ENCODE results near the gene ANKMY2. TPM values are rescaled to one million over a fixed set of nuclear protein-coding genes. Genes with fewer than 3 reads are reported as not detected.

Gene ANKMY2
- polyA plus RNA-seq, 1 donor from 2014 or later, result 94.7 TPM

DNA sequence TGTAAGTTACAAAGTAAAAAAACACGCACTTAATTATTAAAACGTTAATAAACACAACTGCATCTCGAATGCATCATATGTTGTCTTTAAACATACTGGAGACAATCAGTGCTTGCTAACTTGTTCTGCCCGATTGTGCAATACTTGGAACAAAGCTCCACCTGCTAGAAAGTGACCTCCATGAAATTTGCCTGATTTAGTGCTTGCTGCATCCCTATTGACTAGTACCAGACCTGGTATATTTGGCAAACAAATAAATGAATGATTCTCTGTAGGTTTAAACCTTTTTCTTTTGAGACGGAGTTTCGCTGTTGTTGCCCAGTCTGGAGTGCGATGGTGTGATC lies 6.7 kb upstream of the ANKMY2 start:
- H3K4me3 ChIP-seq (ENCODE audit: low read length), result no peak overlapping the region
- TF ChIP-seq MXI1 (conservative IDR thresholded peaks at IDR 0.05; ENCODE audit: poor library complexity, severe bottlenecking) (no peak), TAF1 (IDR thresholded peaks at IDR 0.05; ENCODE audit: low read depth) (no peak), EZH2 (IDR thresholded peaks at IDR 0.05; ENCODE audit: borderline replicate concordance, insufficient read depth, low read length, poor library complexity, severe bottlenecking) (no peak), EP300 (conservative IDR thresholded peaks at IDR 0.05; ENCODE audit: poor library complexity, severe bottlenecking) (no peak), RAD21 (conservative IDR thresholded peaks at IDR 0.05) (no peak), SMC3 (conservative IDR thresholded peaks at IDR 0.05; ENCODE audit: poor library complexity) (no peak), POLR2AphosphoS5 (IDR thresholded peaks at IDR 0.05) (no peak)
- TF ChIP-seq, protein P1, sequence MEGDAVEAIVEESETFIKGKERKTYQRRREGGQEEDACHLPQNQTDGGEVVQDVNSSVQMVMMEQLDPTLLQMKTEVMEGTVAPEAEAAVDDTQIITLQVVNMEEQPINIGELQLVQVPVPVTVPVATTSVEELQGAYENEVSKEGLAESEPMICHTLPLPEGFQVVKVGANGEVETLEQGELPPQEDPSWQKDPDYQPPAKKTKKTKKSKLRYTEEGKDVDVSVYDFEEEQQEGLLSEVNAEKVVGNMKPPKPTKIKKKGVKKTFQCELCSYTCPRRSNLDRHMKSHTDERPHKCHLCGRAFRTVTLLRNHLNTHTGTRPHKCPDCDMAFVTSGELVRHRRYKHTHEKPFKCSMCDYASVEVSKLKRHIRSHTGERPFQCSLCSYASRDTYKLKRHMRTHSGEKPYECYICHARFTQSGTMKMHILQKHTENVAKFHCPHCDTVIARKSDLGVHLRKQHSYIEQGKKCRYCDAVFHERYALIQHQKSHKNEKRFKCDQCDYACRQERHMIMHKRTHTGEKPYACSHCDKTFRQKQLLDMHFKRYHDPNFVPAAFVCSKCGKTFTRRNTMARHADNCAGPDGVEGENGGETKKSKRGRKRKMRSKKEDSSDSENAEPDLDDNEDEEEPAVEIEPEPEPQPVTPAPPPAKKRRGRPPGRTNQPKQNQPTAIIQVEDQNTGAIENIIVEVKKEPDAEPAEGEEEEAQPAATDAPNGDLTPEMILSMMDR (IDR thresholded peaks at IDR 0.05; ENCODE audit: poor library complexity, severe bottlenecking), result no peak
- TF ChIP-seq, protein P2, sequence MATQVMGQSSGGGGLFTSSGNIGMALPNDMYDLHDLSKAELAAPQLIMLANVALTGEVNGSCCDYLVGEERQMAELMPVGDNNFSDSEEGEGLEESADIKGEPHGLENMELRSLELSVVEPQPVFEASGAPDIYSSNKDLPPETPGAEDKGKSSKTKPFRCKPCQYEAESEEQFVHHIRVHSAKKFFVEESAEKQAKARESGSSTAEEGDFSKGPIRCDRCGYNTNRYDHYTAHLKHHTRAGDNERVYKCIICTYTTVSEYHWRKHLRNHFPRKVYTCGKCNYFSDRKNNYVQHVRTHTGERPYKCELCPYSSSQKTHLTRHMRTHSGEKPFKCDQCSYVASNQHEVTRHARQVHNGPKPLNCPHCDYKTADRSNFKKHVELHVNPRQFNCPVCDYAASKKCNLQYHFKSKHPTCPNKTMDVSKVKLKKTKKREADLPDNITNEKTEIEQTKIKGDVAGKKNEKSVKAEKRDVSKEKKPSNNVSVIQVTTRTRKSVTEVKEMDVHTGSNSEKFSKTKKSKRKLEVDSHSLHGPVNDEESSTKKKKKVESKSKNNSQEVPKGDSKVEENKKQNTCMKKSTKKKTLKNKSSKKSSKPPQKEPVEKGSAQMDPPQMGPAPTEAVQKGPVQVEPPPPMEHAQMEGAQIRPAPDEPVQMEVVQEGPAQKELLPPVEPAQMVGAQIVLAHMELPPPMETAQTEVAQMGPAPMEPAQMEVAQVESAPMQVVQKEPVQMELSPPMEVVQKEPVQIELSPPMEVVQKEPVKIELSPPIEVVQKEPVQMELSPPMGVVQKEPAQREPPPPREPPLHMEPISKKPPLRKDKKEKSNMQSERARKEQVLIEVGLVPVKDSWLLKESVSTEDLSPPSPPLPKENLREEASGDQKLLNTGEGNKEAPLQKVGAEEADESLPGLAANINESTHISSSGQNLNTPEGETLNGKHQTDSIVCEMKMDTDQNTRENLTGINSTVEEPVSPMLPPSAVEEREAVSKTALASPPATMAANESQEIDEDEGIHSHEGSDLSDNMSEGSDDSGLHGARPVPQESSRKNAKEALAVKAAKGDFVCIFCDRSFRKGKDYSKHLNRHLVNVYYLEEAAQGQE (IDR thresholded peaks at IDR 0.05; ENCODE audit: borderline replicate concordance), result no peak
- H3K9me2 ChIP-seq (ENCODE audit: insufficient read depth, low read length), result no peaks in the 10 kb centered on the region
- no peaks in the 10 kb centered on the region for H3K9me3 ChIP-seq (ENCODE audit: low read length)
- no peaks in the 10 kb centered on the region for H3K27me3 ChIP-seq (ENCODE audit: insufficient read depth, low read depth, low read length)
- H2AFZ ChIP-seq (ENCODE audit: low read depth, low read length), result no peak overlapping the region
- no peak overlapping the region for H3K9ac ChIP-seq (ENCODE audit: low read length)
- H4K20me1 ChIP-seq (ENCODE audit: insufficient read depth), result peaks cover 7% of the 10 kb centered on the region
- no peak overlapping the region for H3K27ac ChIP-seq (ENCODE audit: low read length)
- no peak overlapping the region for H3K4me2 ChIP-seq (ENCODE audit: low read length)
- no peaks in the 10 kb centered on the region for H3K36me3 ChIP-seq (ENCODE audit: insufficient read depth, low read length)
- peaks cover 82% of the 10 kb centered on the region for H3K79me2 ChIP-seq (replicated peaks; ENCODE audit: insufficient read depth, low read length)
- no peaks in the 10 kb centered on the region for H3F3A ChIP-seq (ENCODE audit: insufficient read depth, low read length, poor library complexity, severe bottlenecking)

DNA sequence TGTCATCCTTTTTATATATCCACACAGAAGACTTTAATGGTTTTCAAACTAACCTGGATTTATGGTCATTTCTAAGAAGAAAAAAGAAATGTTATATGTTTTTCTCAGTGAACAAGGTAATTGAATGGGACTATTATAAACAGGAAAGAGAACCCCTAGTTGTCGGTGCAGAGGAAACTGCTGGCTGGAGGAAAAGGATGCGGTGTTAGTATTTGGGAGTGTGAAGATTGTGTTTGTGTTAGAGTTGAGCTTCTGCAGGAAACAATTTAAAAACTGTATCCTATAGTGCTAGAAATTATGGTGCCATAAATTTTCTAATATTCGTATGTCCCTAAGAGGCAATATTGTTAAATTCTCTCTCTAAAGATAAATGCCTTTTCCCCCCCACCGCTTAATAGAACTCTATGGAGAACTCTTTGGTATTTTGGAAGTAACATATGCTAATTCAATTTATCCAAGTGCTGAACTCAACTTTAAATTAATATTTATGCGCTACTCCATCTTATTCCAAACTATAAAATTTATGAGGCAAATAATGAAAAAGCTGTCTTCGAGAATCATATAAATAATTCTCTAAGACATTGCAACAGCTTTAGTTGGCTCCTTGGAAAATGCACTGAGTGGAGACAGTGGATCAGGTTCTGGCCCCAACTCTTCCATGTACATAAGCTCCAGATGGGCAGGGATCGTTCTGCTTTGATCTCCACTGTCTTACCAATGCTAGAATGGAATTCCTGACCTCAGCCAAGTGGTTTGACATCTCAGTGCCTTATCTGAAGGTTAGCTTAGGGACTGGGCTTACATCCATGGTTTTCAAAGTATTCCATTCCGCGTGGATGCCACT lies 6.1 kb upstream of the ANKMY2 start:
- H3K27me3 ChIP-seq (ENCODE audit: insufficient read depth, low read depth, low read length), result no peaks in the 10 kb centered on the region
- no peak overlapping the region for H3K4me2 ChIP-seq (ENCODE audit: low read length)
- TF ChIP-seq, protein P1 (IDR thresholded peaks at IDR 0.05; ENCODE audit: poor library complexity, severe bottlenecking), result no peak
- TF ChIP-seq MXI1 (conservative IDR thresholded peaks at IDR 0.05; ENCODE audit: poor library complexity, severe bottlenecking), result no peak
- TF ChIP-seq EZH2 (IDR thresholded peaks at IDR 0.05; ENCODE audit: borderline replicate concordance, insufficient read depth, low read length, poor library complexity, severe bottlenecking), result no peak
- no peak for TF ChIP-seq TAF1 (IDR thresholded peaks at IDR 0.05; ENCODE audit: low read depth)
- TF ChIP-seq, protein P2 (IDR thresholded peaks at IDR 0.05; ENCODE audit: borderline replicate concordance), result no peak
- H3K4me3 ChIP-seq (ENCODE audit: low read length), result no peak overlapping the region
- H2AFZ ChIP-seq (ENCODE audit: low read depth, low read length), result no peak overlapping the region
- no peaks in the 10 kb centered on the region for H3K9me2 ChIP-seq (ENCODE audit: insufficient read depth, low read length)
- no peaks in the 10 kb centered on the region for H3F3A ChIP-seq (ENCODE audit: insufficient read depth, low read length, poor library complexity, severe bottlenecking)
- no peaks in the 10 kb centered on the region for H3K9me3 ChIP-seq (ENCODE audit: low read length)
- H3K36me3 ChIP-seq (ENCODE audit: insufficient read depth, low read length), result no peaks in the 10 kb centered on the region
- H3K9ac ChIP-seq (ENCODE audit: low read length), result no peak overlapping the region
- no peak overlapping the region for H3K27ac ChIP-seq (ENCODE audit: low read length)
- peaks cover 83% of the 10 kb centered on the region for H3K79me2 ChIP-seq (replicated peaks; ENCODE audit: insufficient read depth, low read length)
- H4K20me1 ChIP-seq (ENCODE audit: insufficient read depth), result peaks cover 7% of the 10 kb centered on the region
